Neural progenitor cell (in vitro differentiated cells): ENCODE results near the gene ZDHHC14.

Experiments used
- CTCF ChIP-seq: fragments of 200-600 bp; sonication (generic); IDR thresholded peaks from 2 replicates; pipeline ENCODE4 v1.5.1; 2017; ENCODE audit warnings: antibody characterized with exemption, mild to moderate bottlenecking
- EZH2phosphoT487 ChIP-seq: fragments of 200-600 bp; sonication (generic); IDR thresholded peaks from 2 replicates; pipeline ENCODE4 v1.6.1; 2017; ENCODE audit warnings: antibody characterized with exemption

- TF ChIP-seq CTCF (no peak), EZH2phosphoT487 (no peak)
These were observed 572 bp upstream of the ZDHHC14 start for GRCh38 chr6:157380458-157380778.
